Activated CD4-positive, CD25-positive, alpha-beta regulatory T cell treated with anti-CD3 and anti-CD28 coated beads, Interleukin-2, amount 50 U/mL, for 72 hours (primary cell): ENCODE measurements around the gene CCDC158.
"Not testable (repeated sequence)": the region's sequence is repeated elsewhere in the genome, so short reads cannot be mapped to it uniquely, and the experiment has no call there.

Experiments used
- DNase-seq: peaks from one replicate; pipeline ENCODE4 v3.0.0; 2021

Gene CCDC158

DNA sequence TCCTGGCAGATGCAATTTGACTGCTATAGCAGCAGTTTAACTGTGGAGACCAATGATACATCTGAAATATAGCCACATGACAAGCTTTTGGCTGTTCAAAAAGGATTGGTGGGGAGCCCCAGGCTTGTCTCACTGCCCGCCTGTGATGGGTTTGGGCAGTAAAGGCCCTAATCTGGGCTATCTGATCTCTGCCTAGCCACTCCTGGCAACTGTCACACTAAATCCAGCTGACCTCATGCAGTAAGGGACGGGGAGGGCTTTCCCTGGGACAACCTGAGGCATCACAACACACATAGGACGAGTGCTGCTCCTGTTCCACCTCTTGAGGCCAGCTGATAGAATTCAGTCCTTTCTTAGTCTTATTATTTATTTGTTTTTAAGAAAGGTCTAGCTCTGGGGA is 56.2 kb downstream of the CCDC158 start:
- DNase-seq = no peak

GRCh38 chr4:76363556-76364290 is 57.2 kb downstream of the CCDC158 start:
- no peak for DNase-seq

- no peak for DNase-seq
Measured at GRCh38 chr4:76361689-76362412, 59.1 kb downstream of the CCDC158 start.

GRCh38 chr4:76359881-76360466 is 61.0 kb downstream of the CCDC158 start:
- not testable (repeated sequence) for DNase-seq

- no peak for DNase-seq
Measured at GRCh38 chr4:76357981-76358380, 63.0 kb downstream of the CCDC158 start.

GRCh38 chr4:76354517-76355473 is 66.1 kb downstream of the CCDC158 start:
- no peak for DNase-seq

GRCh38 chr4:76342803-76343202 is 78.1 kb downstream of the CCDC158 start:
- DNase-seq = no peak

- DNase-seq = no peak
Measured at GRCh38 chr4:76342191-76342590, 78.8 kb downstream of the CCDC158 start.

GRCh38 chr4:76341063-76341462 is 79.9 kb downstream of the CCDC158 start:
- no peak for DNase-seq

DNA sequence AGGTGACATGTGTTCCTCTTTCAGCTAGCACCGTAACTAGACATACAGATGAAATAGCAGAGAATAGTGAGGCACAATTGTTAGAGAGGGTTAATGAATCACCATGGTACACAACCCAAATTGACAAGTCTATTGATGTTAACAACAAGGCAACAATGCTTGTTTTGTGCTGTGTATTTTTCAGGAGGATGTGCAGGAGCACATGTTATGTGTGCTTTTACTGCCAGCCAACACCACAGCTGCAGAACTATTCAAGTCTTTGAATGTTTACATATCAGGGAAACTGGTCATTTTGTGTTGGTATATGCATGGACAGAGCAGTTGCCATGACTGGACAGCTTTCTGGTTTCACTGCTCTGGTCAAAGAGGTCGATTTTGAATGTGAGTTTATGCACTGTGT is 81.6 kb downstream of the CCDC158 start:
- no peak for DNase-seq

- DNase-seq = no peak
Measured at GRCh38 chr4:76334885-76335284, 86.1 kb downstream of the CCDC158 start.

- DNase-seq = no peak
Measured at GRCh38 chr4:76326515-76326914, 94.4 kb downstream of the CCDC158 start.

DNA sequence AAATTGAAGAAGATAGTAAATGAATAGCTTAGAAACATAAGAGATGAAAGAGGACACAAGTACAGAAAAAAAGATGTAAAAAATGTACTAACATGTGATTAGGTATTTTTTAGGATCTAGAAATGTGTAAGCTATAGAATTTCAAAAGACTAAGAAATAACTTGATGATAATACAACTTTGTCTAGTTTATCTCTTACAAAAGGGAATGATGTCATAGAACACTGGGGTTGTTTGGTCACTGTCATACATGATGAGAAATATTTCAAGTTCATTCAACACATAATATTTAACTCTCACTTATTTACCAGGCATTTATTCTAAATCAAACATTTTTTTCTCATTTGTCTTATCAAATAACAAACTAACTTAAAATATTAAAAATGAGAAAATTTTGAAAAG is 95.9 kb downstream of the CCDC158 start:
- DNase-seq = no peak

- DNase-seq = no peak
Measured at GRCh38 chr4:76322236-76322635, 98.7 kb downstream of the CCDC158 start.

DNA sequence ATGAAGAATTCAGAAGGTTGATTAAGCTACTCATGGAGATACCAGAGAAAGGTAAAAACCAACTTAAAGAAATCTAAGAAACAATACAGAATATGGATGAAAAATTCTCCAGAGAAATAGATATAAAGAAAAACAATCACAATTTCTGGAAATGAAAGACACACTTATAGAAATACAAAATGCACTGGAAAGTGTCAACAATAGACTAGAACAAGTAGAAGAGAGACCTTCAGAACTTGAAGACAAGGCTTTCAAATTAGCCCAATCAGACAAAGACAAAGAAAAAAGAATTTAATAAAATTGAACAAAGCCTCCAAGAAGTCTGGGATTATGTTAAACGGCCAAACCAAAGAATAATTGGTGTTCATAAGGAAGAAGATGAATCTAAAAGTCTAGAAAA is 104.8 kb downstream of the CCDC158 start:
- no peak for DNase-seq

DNA sequence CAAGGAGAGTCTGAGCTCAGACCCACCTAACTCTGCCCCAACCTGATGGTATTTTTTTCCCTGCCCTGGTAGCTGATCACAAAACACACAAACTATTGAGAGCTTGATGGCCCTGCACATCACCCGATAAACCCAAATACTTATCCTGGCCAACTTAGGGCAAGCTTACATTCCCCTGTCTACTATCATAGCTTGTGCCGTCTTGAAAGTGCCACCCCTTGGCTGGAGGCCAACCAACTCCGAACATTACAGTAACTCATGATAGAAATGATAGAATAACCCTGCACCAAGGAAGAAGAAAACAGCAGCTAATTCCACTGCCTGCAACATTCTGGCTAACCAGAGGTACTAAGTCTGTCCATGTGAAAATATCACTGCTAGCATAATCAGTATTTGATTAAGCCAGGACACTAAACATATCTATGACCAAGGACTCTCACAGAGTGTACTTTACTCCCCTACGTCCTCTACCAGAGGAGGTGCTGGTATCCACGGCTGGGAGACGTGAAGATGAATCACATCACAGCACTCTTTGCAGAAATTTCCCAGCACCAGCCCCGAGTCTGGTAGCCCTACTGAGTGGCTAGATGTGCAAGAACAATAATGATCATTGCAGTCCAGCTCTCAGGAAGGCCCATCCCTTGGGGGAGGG is 105.5 kb downstream of the CCDC158 start:
- no peak for DNase-seq

DNA sequence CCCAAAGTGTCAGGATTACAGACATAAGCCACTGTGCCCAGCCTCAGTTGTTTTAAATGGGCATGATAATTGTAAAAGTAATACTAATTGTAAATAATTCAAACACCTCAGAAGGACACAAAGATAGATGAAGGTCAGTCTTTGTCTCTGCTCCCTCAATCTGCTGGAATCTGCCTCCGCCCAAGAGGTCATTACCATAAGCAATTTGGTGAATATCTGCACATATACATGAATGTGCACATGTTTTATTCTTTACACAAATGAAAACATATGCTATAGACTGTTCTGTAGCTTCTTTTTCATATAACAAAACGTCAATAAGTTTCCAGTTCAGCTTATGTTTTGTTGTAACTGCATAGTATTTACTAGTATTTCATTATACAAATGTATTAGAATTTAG is 107.4 kb downstream of the CCDC158 start:
- DNase-seq = no peak

DNA sequence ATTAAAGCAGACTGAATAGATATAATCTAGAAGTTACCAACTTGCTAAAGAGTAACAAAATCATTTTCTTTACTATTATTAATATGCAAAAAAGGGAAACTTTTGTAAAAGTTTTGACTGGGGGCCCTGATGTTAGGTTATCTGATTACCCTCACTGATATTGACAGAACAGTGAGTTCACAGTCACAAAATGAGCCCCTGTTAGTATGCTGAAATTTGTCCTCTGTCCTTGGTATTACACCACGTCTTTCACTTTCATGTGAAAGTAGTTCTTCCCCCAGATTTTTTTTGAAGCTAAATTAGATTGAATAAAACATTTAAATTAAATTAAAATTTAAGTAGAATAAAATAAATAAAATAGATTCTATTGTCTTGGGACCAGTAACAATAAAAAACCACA is 108.5 kb downstream of the CCDC158 start:
- no peak for DNase-seq

- DNase-seq = no peak
Measured at GRCh38 chr4:76311896-76312331, 109.0 kb downstream of the CCDC158 start.

GRCh38 chr4:76310683-76311082 is 110.3 kb downstream of the CCDC158 start:
- DNase-seq = no peak

DNA sequence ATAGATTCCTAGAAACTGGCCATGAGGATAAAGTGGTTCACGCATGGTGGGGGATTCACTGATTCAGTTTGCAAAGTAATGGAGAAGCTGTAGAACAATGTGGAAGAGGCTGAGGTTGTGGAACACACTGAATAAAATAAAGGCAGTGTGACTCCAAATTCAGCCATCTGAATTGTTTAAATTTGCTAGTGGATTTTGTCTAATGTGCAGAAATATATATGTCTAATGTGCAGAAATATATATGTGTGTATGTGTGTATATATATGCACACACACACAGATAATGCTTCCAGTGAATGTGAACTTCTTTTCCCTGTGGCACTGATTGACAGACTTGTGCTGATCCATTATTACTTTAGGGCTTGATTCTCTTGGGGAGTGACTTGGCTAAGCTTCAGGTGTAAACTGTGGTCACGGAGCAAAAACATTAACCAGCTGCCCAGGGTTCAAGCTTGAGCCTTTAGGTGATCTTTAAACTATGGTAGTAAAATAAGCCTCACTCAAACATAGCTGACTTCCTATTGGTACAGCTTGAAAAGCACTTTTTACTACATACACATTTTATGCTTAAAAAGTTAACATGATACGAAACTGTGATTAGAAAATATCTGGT is 110.9 kb downstream of the CCDC158 start:
- no peak for DNase-seq

GRCh38 chr4:76308548-76308947 is 112.4 kb downstream of the CCDC158 start:
- DNase-seq = no peak
